DND-41 (cell line): ENCODE results near the gene COL4A2.

Experiments
- CTCF ChIP-seq: IDR thresholded peaks from 2 replicates; pipeline ENCODE4 v1.5.1; 2012; ENCODE audit warnings: borderline replicate concordance, low read length, moderate library complexity, mild to moderate bottlenecking; ENCODE audit not compliant: poor library complexity, severe bottlenecking; ENCODE audit errors: extremely low read depth
- EZH2 ChIP-seq: IDR thresholded peaks from 3 replicates; pipeline ENCODE4 v1.6.1; 2012; ENCODE audit warnings: borderline replicate concordance, low read depth, mild to moderate bottlenecking, moderate library complexity, low read length, inconsistent platforms; ENCODE audit not compliant: severe bottlenecking

DNA sequence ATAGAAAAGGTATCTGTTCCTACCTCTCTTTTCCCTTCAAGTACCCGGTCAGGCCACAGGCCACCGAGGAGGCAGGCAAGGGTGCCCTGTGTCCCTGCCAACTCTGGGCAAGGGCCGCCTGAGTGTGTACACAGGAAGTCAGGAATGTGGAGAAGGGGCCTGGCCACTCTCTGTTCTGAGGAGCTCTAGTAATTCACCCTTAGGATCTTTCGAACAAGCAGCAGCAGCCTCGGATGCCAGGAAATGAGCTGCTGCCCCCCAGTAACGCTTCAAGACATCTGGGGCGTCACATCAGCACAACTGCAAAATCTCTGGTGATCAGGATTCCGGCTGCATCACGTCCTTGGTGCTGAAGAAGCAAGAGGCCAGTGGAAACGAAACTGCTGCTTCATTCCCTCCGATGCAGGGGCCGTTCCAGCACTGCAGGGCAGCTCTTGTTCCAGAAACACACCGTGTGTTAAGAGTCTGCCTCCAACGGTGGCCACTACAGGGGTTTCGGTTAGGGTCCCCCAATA lies 252.4 kb downstream of the COL4A2 start:
- TF ChIP-seq CTCF (no peak), EZH2 (no peak)
